Lower leg skin (tissue), 3 donors: ENCODE data around the gene C1orf216.

Source experiments
- CTCF ChIP-seq, 3 donors: fragments of 450-650 bp; IDR thresholded peaks; one replicate each; pipeline ENCODE4 v1.5.1; 2016; ENCODE audit warnings: antibody characterized with exemption in 3 of 3, mild to moderate bottlenecking in 3 of 3, moderate library complexity in 2 of 3
- POLR2A ChIP-seq, 2 donors: fragments of 450-650 bp; IDR thresholded peaks; one replicate each; pipeline ENCODE4 v1.6.1; 2016 to 2017; ENCODE audit warnings: antibody characterized with exemption in 2 of 2, mild to moderate bottlenecking in 1 of 2, moderate library complexity in 1 of 2

- no peak for TF ChIP-seq CTCF (IDR thresholded peaks at IDR 0.05)
- TF ChIP-seq POLR2A (IDR thresholded peaks at IDR 0.05): no peak
Measured at GRCh38 chr1:35726450-35727433, 8.1 kb upstream of the C1orf216 start.
